ENCODE results near the gene ADAMTS19. TPM values are rescaled to one million over a fixed set of nuclear protein-coding genes. Genes with fewer than 3 reads are reported as not detected.

ADAMTS19 gene, protein sequence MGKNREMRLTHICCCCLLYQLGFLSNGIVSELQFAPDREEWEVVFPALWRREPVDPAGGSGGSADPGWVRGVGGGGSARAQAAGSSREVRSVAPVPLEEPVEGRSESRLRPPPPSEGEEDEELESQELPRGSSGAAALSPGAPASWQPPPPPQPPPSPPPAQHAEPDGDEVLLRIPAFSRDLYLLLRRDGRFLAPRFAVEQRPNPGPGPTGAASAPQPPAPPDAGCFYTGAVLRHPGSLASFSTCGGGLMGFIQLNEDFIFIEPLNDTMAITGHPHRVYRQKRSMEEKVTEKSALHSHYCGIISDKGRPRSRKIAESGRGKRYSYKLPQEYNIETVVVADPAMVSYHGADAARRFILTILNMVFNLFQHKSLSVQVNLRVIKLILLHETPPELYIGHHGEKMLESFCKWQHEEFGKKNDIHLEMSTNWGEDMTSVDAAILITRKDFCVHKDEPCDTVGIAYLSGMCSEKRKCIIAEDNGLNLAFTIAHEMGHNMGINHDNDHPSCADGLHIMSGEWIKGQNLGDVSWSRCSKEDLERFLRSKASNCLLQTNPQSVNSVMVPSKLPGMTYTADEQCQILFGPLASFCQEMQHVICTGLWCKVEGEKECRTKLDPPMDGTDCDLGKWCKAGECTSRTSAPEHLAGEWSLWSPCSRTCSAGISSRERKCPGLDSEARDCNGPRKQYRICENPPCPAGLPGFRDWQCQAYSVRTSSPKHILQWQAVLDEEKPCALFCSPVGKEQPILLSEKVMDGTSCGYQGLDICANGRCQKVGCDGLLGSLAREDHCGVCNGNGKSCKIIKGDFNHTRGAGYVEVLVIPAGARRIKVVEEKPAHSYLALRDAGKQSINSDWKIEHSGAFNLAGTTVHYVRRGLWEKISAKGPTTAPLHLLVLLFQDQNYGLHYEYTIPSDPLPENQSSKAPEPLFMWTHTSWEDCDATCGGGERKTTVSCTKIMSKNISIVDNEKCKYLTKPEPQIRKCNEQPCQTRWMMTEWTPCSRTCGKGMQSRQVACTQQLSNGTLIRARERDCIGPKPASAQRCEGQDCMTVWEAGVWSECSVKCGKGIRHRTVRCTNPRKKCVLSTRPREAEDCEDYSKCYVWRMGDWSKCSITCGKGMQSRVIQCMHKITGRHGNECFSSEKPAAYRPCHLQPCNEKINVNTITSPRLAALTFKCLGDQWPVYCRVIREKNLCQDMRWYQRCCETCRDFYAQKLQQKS
- not detected for total RNA-seq

DNA sequence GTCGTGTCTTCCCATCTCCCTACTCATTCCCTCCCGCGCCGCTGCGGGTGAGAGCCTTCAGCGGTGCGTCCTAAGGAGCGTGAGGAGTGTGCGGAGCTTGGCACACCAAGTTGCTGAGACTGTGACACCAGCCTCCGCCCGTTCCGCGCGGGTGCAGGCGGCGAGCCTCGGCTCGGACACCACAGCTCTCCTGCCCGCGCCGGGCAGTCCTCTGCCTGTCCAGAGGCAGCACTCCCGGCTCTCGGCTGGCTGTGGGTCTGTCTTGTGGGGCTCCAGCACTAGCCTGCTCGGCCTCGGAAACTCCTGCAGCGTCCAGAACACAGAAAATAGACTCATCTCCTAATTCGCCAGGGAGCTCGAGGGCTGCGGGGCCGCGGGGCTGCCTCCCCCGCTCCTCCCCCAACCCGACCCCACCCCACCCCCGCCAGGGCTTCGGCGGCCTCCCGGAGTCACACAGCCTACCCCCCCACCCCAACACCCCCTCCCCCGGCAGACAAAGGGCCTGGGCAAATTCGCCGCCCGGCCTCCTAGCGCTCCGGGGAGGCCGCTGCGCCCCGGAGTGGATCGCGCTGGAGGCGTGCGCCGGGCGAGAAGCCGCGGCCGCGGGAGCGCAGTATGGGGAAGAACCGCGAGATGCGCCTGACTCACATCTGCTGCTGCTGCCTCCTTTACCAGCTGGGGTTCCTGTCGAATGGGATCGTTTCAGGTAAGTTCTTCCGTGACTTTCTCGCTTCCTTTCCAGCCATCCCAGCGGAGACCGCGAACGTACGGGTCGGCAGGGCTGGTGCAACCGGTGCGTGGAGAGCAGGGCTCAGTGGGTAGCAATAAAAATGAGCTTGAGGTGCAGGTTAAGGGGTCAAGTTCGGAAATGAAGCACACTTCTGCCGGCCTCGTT, at the start of gene ADAMTS19:
Gene ADAMTS19, plus strand, starts transcription at position 522 of the 895 bp plus-strand sequence. Its CDS starts 94 bp downstream, at position 616.

DNA sequence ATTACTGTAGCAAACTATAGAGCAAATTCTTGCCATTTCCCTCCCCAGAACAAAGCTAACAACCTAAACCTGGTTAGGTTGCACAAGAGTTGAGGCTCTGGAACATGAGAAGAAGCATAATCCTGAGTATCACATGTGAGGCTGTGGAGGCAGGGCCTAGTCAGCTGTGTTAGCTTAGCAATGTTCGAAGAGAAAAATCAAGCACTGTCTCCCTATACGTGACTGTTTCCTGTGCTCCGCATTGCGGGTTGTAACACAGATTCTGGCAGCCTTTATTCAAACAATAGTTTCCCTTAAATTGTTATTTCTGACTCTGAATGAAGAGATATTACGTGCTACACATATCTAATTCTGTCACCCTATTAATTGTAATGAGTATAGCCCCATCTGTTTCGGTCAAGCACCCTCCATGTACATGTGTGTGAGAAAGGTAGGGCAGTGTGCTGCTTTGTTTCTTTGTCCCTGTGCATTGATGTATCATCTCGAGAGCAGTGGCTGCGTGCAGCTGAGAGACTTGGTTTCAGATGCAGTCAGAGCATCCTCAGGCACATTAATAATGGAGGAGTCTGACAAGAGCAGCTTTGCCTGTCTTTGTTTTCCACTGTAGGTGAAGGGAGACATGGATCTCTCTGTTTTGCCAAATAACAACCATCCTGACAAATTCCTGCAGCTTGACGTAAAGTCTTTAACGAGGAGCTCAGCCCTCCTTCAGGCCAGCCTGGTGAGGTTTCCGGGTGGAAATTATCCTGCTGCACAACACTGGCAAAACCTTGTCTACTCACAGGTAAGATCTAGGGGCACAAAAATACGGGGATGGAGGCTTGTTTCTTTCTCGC, 287.7 kb downstream of the ADAMTS19 start, which contains the start of gene MINAR2:
Gene MINAR2, plus strand, starts transcription at position 523 of the 836 bp plus-strand sequence. Its CDS starts 97 bp downstream, at position 620.

Data from activated naive CD4-positive, alpha-beta T cell treated with anti-CD3 and anti-CD28 coated beads, Interleukin-2, amount 10 ng/mL, durations not matched to agents 5 hours and 36 hours (primary cell).